ENCODE data around the gene GLUL.

GLUL gene

DNA sequence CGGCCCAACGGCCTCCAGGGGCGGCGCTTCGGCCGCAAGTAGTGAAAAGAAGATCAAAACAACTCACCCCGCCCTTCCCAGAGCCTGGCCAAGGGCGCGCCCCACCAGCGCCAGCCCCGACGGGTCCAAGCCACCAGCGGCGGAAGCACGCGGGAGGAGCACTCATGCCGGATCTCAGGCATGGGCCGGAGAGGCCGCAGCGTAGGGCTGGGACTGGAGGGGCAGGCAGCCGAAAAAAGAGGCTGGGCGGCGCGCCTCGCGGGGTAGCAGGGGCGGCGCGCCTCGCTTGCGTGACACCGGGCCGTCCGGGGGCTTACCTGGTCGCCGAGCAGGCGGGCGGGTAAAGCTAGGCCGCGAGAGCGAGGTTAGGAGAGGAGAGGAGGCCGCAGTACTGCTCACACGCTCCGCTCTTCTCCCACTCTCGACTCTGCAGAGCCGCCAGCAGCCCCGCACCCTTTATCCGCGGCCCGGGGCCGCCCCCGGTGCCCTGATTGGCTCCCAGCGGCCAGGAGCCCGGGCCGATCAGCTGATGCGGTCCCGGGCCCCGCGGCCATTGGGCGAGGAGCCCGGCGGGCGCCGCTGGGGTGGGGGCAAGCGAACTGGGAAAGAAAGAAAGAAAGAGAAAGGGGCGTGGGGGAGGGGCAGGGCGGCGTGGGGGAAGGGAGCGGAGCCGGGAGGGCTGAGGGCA lies at the start of gene GLUL:
GLUL (minus strand) TSS at position 429 of the 688 bp plus-strand sequence. CDS start 3,053 bp downstream, outside the sequence.
- DNase-seq, result peak; percentile 93

DNA sequence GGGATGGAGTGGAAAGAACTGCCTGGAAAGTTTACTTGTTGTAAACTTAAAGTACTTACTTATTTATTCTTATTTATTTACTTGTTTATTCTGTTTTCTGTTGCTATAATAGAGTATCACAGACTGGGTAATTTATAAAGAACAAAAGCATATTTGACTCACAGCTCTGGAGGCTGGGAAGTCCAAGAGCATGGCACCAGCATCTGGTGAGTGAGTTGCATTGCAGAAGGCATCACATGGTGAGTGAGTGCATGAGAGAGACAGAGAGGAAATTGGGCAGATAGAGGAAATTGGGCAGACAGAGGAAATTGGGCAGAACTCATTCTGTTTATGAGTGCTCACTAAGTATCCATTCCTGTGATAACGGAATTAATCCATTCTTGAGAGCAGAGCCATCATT lies 46.7 kb upstream of the GLUL start:
- no peak for DNase-seq

DNA sequence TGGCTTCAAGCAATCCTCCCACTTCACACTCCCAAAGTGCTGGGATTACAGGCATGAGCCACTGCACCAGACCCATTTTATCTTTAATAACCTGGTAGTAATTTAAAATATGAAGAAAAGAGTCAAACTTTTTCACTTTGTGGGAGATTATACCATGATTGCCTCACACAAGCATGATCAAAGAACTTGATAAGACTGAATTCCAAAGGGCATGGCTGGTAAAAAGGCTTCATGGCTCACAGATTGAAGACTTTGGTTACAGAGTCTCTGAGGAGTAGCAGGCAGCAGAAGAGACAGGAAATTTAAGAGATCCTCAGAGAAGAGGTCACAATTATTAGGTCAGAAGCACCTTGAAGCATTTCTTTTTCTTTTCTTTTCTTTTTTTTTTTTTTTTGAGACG lies 42.0 kb upstream of the GLUL start:
- DNase-seq, result no peak

DNA sequence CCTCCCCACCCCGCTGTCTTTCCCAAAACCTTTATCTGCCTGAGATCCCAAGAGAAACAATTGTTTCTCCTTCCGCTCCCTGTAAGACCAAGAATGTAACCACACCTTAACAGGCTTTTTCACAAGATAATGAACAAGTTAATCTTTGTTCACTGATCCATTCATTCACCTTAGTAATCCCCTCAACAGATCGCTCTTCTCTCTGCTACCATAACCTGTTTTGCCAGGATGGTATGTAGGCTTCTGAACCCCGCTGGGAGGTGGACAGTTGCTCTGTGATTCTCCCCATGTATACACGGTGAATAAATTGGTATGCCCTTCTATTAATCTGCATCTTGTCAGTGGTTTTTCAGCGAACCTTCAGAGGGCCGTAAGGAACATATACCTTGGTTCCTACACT lies 39.7 kb upstream of the GLUL start:
- DNase-seq, result no peak

DNA sequence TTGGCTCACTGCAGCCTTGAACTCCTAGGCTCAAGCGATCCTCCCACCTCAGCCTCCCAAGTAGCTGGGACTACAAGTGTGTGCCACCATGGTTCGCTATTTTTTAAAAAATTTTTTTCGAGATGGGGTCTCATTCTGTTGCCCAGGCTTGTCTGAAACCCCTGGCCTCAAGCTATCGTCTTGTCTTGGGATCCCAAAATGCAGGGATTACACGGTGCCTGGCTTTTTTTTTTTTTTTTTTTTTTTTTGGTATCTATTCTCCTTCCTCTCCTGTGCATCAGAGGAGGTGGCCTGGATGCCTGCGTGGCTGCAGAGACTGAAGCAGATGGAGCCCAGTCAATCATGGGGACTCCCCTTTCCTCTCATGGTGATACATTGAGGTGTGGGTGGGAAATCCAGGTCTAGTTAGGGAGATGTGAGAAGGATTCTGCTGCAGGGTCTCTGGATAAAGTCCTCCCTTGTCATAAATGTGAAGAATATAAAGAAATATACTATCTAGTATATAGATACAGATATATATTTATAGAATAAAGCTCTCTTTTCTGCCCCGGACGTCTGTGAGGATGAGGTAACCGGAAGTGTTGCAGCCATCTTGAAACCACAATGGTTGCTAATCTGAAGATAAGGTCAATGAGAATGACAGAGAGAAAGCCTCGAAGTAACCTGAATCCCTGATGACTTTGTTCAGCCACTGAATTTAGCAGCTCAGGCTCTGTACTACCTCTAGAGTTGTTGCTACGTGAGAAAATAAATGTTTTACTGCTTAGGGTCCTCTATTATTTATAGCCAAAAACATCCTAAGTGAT lies 38.9 kb upstream of the GLUL start:
- DNase-seq, result peak; percentile 24

DNA sequence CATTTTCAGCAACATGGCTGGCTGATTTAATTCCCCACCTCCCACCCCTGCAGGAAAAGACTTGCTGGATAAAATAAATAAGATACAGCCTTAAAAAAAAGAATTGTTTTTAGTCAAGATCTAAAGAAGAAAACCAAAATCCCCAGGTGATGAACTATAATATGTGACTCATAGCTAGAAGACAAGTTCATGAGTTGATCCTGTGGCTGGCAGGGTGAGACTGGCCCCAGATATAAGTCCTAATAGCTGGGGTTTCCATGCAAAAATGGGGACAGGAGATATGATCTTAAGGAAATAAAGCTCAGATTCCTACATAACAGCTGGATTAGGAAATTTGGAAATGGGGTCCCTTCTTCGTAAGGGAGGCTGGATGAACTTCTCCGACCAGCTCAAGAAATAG lies 36.5 kb upstream of the GLUL start:
- no peak for DNase-seq

DNA sequence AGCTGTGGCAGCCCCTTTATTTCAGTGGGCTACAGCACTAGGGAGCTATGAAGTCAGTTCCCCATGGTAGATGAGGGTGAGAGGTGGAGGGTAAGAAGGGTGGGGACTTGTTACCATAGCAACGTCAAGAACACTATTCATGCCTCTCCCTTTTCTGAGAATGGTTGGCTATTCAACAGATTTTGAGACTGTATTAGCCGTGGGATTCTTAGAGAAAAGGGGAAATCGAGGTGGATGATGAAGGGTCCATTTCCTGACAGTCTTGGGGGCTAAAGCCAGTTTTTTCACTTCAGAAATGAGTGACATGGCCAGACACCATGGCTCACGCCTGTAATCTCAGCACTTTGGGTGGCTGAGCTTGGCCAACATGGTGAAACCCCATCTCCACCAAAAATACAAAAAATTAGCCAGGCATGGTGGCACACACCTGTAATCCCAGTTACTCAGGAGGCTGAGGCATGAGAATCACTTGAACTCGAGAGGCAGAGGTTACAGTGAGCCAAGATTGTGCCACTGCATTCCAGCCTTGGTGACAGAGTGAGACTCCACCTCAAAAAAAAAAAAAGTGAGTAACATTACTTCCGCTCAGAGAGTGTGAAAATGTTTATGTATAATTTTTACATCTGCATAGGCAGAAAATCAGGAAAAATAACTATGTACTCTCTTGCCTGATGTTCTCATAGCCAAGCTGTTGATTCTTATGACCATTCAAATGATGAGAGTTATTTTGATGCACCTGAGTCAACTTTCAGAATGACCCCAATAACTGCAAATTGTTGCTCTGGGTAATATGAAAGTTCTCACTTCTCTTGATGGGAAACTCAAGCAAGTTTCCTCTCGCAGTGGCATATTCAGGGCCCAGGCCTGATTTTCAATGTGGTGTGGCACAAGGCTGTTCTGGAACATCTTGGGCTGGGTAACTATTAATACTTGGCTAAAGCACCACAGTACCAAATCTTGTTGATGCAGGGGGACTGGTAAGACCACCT lies 35.1 kb upstream of the GLUL start:
- no peak for DNase-seq

DNA sequence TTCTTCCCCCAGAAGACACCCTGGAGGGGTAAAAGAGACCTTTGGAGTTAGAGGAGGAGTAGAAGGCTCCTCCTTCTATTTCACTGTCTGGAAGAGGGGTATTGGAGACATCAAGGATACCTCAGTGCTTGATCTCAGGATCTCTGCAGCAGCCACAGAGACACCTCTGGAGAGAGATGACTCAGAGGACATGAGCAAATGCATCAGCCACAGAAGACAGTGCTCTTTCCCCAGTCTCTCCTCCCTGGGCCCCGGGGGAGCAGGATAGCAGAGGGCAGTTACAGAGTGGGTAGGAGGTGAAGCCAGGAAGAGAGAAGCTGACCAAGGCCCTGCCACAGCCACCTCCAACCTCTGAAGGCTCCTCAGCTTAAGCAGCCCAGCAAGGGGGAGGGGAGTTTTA lies 24.2 kb upstream of the GLUL start:
- no peak for DNase-seq

DNA sequence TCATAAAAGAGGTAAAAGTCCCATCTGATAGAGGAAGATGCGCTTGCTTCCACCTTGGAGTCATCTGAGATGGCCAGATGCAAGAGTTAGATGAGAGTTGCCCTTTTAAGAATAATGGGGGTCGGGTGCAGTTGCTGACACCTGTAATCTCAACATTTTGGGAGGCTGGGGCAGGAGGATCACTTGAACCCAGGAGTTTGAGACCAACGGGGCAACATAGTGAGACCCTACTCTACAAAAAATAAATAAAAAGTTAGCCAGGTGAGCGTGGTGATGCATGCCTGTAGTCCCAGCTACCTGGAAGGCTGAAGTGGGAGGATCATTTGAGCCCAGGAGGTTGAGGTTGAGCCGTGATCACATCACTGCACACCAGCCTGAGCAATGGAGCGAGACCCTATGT lies 22.4 kb upstream of the GLUL start:
- DNase-seq, result no peak

DNA sequence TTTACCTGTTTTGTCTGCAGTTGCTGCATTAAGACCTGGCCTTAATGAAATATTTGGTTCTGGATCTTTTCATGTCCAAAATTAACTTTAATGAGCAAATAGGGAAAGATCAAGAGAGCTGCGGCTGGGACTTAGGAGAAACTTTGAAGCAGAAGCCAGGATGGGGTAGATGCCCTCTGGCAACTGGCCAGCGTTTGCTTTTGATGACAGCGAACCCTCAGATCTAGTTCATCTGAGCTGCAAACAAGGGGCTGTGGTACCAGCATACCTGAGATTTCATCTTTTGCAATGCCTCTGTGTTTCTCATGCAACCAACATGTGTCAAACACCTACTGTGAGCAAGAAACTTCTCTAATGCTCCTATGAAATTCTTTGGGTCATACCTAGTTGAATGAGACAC lies 21.9 kb upstream of the GLUL start:
- DNase-seq, result no peak

DNA sequence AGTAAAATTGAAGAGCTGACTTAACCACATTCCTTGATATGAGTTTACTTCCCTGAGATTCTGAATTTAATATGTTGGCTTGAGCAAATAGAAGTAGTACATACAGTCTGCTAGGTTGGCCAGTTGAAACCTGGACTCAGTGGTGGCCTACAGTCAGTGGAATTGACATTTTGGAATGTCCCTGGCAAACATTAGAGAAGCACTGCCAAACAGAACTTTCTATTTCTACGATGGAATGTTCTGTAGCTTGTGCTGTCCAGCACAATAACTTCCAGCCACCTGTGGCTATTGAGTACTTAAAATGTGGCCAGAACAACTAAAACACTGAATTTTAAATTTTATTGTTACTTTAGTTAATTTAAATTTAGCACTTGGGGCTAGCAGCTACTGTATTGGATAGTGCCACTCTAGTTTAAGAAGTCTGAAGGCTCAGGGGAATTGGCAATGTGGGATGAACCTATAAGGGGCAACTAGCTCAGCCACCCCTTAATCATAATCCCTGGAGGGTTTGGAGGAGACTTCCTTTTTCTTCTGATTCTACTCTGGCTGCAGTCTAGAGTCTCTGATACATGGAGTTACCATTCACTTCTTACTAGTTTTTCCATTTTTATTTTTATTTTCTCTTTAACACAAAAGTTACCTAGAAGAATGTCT lies 19.2 kb upstream of the GLUL start:
- no peak for DNase-seq

DNA sequence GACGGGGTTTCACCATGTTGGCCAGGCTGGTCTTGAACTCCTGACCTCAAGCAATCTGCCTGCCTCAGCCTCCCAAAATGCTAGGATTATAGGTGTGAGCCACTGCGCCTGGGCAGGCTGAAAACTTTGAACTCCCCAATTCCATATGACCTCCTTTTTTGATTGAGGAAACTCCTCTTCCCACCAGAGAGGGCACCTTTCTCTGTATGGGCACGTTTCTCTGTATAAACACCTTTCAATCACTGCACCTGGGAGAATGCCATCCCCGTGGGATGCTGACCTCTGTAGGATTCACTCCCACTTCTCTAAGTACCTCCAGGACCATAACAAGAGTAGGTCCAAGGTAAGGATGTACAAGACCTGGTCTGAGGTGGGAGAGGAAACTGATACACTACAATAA lies 18.5 kb upstream of the GLUL start:
- DNase-seq, result no peak

DNA sequence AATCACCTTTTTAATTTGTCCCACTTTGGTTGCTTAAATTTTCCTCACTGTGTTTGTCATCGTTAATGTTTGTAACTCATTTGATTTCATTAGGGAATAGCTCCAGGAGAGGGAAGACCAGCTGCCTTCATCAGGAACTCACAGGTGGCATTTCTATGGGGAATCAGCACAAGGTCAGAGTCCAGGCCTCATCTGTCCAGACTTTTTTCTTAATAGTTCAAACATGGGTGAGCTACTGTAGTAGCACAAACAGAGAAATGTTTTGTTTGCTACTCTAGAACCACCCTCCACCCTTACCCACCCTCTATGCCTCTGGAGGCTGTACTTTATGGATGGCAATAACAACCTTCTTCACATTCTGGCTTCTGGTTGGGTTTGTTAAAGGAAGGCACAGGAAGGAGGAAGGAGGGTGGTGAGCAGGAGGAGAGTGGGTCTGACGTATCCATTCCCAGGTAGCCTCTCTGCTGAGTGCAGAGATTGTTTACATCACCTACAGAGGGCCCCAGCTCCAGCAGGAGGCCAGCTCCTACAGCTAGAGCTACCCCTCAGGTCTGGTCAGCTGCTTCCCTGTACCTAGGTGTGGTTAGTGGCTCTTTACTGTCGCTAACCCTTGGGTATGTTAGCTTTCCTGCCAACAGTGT lies 17.0 kb upstream of the GLUL start:
- DNase-seq, result no peak

DNA sequence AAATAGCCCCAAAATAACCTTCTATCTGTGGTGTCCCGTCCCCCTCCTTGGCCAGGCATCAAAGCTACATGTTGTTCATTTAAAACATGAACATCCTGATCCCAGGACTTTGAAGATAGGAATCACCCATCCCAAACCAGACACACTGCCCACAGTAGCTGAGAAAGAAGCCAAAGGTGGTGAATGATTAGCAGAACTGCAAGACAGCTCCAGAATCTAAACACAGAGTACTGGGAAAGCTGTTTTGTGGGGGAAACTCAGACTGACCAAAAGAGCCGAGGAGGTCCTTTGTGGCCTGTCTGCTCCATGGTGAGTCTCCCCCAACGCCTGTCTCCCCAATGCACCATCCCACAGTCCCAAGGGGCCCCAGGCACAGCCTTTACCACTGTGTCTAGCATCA lies 16.1 kb upstream of the GLUL start:
- no peak for DNase-seq

DNA sequence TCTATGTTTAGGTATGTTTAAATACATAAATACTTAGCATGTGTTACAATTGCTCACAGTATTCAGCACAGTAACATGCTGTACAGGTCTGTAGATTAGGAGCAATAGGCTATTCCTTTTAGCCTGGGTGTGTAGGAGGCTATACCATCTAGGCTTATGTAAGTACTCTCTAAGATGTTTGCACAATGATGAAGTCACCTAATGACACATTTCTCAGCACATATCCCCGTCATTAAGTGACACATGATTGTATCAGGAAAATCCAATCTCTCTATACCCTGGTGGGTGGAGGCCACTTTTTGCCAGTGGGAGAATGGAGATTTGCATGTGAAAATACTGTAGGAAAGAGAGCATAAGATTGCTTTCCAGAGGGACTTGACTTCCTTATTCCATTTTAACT lies 14.4 kb upstream of the GLUL start:
- DNase-seq, result no peak

DNA sequence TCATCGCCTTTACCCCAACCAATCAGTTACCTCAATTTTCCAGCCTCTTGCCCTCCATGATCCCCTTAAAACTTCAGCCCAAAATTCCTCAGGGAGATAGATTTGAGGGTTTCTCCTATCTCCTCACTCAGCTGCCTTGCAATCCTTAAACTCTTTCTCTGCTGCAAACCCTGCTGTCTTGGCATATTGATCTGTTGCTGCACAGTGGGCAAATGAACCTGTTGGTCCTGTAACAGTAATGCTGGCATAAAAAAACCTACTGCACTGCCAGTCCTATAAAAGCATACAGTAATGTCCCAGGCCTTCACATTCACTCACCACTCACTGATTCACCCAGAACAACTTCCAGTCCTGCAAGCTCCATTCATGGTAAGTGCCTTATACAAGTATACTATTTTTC lies 14.0 kb upstream of the GLUL start:
- DNase-seq, result no peak

DNA sequence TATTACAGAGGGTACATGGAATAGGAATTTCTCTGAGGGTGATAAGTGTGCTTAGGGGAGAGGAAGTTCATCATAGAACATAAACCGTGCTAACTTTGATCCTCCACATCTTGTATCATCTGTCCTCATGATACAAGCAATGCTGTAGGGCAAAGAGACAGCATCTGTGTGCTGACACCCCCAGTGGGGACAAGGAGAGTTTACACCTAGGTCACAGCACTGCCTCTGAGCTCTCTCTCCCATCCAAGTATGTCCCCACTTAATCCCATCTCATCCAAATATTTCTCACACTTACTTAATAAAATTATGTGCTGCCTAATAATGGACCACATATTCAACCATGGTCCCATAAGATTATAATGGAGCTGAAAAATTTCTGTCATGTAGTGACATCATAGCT lies 13.2 kb upstream of the GLUL start:
- no peak for DNase-seq

DNA sequence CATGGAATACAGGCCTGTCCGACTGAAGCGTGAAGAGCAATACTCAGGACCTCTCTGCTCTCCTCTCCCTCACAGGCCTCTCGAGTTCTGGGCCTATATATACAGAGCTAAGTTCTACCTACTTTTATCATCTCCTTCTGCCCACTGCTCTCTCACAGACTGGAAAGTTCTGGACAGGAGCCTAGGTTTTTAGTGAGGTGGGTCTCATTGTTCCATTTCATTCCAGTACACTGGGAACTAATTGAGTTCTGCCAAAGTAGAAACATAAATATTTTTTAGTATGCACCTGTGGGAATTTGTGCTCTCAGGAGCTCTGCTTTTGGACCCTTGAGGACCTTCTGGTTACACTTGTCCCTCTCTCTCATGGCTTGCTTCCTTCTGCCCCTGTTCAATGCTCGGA lies 9.0 kb upstream of the GLUL start, which contains the start of gene TEDDM1:
TEDDM1 (minus strand) TSS at position 101 of the 400 bp plus-strand sequence. CDS start 182 bp downstream, outside the sequence.
- DNase-seq, result no peak

DNA sequence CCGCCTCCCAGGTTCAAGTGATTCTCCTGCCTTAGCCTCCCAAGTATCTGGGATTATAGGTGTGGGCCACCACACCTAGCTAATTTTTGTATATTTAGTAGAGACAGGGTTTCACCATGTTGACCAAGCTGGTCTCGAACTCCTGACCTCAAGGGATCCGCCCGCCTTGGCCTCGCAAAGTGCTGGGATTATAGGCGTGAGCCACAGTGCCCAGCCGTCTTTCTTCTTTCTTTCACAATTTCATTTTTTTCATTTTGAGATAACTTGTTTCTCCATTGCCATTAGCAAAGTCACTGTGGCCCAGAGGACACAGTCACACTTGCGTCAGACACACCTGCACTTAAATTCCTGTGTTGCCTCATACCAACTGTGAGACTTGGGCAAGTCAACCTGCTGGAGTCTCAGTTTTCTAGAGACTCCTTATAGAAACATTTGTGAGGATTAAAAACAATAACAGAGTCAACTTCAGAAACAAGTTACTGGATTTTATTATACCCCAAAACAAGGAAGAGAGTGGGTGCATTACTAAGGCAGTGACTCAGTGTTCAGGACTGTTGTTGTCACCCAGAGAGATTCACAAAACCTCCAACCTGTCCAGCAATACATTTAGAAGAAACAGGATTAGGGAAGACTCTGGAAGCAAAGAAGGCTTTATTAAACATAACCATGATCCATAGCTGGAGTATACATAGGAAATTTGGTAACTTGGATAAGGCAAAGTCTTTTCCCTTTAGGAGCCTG lies 6.2 kb upstream of the GLUL start:
- DNase-seq, result no peak

DNA sequence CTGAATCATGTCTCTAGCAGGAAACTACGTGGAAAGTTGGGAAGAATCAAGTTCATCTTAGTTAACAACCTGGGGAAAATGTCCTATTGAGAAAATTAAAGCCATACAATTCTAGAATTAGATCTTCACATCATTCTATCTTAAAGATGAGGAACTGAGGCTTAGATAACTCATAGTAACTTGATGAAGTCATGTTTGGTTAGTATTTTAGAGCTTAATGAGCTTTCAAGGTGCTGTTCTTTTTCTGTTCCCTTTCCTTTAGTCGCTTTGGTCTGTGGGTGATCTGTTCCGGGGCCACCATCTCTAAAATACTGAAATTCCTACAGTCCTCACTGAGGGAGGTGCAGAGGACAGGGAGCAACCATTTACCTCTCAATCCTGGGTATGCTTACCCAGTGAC lies 4.3 kb upstream of the GLUL start:
- DNase-seq, result no peak

DNA sequence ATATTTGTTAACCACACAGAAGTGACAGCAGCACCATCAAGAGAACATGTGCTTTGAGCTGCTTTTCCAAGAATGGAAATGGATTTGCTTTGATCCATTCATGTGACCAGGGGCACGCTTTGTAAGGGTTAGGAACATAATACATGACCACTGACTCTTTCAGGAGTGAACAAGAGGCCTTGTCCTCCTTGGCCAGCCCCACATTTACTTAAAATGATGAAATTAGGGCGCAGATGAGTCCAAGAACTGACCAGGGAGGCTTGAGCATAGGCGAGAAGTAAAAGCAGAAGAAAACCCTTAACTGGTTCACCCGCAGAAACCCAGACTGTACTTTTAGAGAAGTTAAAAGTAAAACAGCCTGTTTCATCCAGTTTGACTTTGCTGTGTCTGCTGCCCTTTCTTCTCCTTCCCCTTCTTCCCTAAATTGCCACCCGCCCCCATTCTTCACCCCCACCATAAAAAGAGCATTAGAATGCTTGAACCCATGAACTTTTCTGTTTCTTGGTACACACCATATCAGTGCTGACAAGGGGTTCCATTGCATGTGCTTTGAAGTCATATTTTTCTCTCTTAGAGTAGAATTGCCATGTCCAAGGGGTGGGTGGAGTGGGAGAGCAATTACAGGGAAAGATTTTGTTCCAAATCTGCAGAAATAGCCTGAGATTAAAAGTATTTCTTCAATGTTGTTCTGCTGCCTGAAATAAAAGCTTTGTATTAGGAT lies 2.6 kb upstream of the GLUL start:
- DNase-seq, result no peak
